GM21786 (cell line): ENCODE data around the gene KRT12.

Experiments
- ATAC-seq: cut with Tn5 transposase; IDR thresholded peaks from one replicate; pipeline ENCODE4 v1.9.1; 2021; ENCODE audit not compliant: unreplicated experiment

KRT12 gene

GRCh38 chr17:40848583-40849235 is 18.3 kb downstream of the KRT12 start:
- ATAC-seq: no peak

- ATAC-seq: no peak
Observed at GRCh38 chr17:40846515-40847144, 20.4 kb downstream of the KRT12 start.

GRCh38 chr17:40844671-40845107 is 22.3 kb downstream of the KRT12 start:
- ATAC-seq: no peak

GRCh38 chr17:40843242-40843641 is 23.8 kb downstream of the KRT12 start:
- no peak for ATAC-seq

GRCh38 chr17:40841246-40841645 is 25.8 kb downstream of the KRT12 start:
- no peak for ATAC-seq

- ATAC-seq: no peak
Observed at GRCh38 chr17:40839194-40839593, 27.8 kb downstream of the KRT12 start.

- ATAC-seq: no peak
Observed at GRCh38 chr17:40836020-40836419, 31.0 kb downstream of the KRT12 start.

- ATAC-seq: no peak
Observed at GRCh38 chr17:40833882-40834281, 33.1 kb downstream of the KRT12 start.

- ATAC-seq: no peak
Observed at GRCh38 chr17:40832840-40833239, 34.2 kb downstream of the KRT12 start.

- no peak for ATAC-seq
Observed at GRCh38 chr17:40830085-40830776, 36.8 kb downstream of the KRT12 start.

- ATAC-seq: no peak
Observed at GRCh38 chr17:40828454-40829044, 38.5 kb downstream of the KRT12 start.

GRCh38 chr17:40827746-40828453 is 39.1 kb downstream of the KRT12 start:
- no peak for ATAC-seq

GRCh38 chr17:40825599-40825998 is 41.4 kb downstream of the KRT12 start:
- ATAC-seq: no peak

- no peak for ATAC-seq
Observed at GRCh38 chr17:40824015-40824832, 42.8 kb downstream of the KRT12 start.

GRCh38 chr17:40822132-40822812 is 44.8 kb downstream of the KRT12 start, which contains the start of gene KRT10:
Gene KRT10, minus strand, starts transcription at chr17:40822614. Its CDS starts 29 bp downstream, at chr17:40822585.
- ATAC-seq: no peak

GRCh38 chr17:40821536-40821935 is 45.5 kb downstream of the KRT12 start:
- no peak for ATAC-seq

- no peak for ATAC-seq
Observed at GRCh38 chr17:40820228-40820838, 46.7 kb downstream of the KRT12 start.

- ATAC-seq: no peak
Observed at GRCh38 chr17:40819528-40820125, 47.4 kb downstream of the KRT12 start.
